Transverse colon (tissue), 4 donors: ENCODE data around the gene CDRT4. TPM values are rescaled to one million over a fixed set of nuclear protein-coding genes. Genes with fewer than 3 reads are reported as not detected.

Experiments used
- DNase-seq: peaks from one replicate; pipeline ENCODE4 v3.0.0-alpha.2; 2019
- H3K27ac ChIP-seq, 4 donors: fragments of 200-600 bp; sonication (generic); 2 replicates each; pipeline ENCODE4 v1.5.1; 2016 to 2018; ENCODE audit warnings: inconsistent platforms in 4 of 4
- H3K27me3 ChIP-seq: fragments of 200-600 bp; sonication (generic); 2 replicates; pipeline ENCODE4 v1.5.1; 2017; ENCODE audit warnings: inconsistent platforms
- H3K36me3 ChIP-seq, 4 donors: fragments of 200-600 bp; sonication (generic); 2 replicates each; pipeline ENCODE4 v1.5.1; 2017 to 2019; ENCODE audit warnings: inconsistent platforms in 4 of 4
- H3K4me1 ChIP-seq, 4 donors: fragments of 200-600 bp; sonication (generic); 2 replicates each; pipeline ENCODE4 v1.5.1; 2017 to 2020; ENCODE audit warnings: inconsistent platforms in 4 of 4
- H3K4me3 ChIP-seq, 4 donors: fragments of 200-600 bp; sonication (generic); 1 replicate in 1 of 4; 2 replicates in 3 of 4; pipeline versions ENCODE4 v1.5.1 to v1.6.1; 2017 to 2019; ENCODE audit warnings: inconsistent platforms in 4 of 4
- H3K9me3 ChIP-seq, 2 donors: fragments of 200-600 bp; sonication (generic); 2 replicates each; pipeline ENCODE4 v1.5.1; 2017 to 2019; ENCODE audit warnings: inconsistent platforms in 2 of 2
- EP300 ChIP-seq: sonication (generic); formaldehyde crosslinking; IDR thresholded peaks from one replicate; pipeline ENCODE4 v1.6.1; 2017; ENCODE audit warnings: antibody characterized with exemption, low read depth
- POLR2A ChIP-seq: fragments of 450-650 bp; IDR thresholded peaks from one replicate; pipeline ENCODE4 v1.6.1; 2016; ENCODE audit warnings: antibody characterized with exemption, mild to moderate bottlenecking, moderate library complexity
- POLR2AphosphoS5 ChIP-seq, 3 donors: sonication (generic); formaldehyde crosslinking; IDR thresholded peaks; one replicate each; pipeline ENCODE4 v1.6.1; 2016; ENCODE audit warnings: antibody characterized with exemption in 3 of 3
- WGBS, 2 donors: methylation state at CpG; one replicate each; pipeline ENCODE4 v1.1.5; 2018; ENCODE audit warnings: low coverage in 1 of 2; 5-methylcytosine and 5-hydroxymethylcytosine counted together
- in situ Hi-C, 4 donors: fragments of 200-750 bp; cut with MboI; loops; one replicate each; pipeline versions ENCODE4 v1.15.0 to v1.15.1; 2017; ENCODE audit warnings: low sequenced_read_pairs in 3 of 4, low pct_ligation_motif_present in 1 of 4, low pct_unique_long_range_greater_than_20kb in 1 of 4
- intact Hi-C: fragments of 100-400 bp; cut with DNase I; formaldehyde crosslinking; loops from one replicate; pipeline ENCODE4 v1.15.1; 2023; ENCODE audit warnings: low total_unique reads
- total RNA-seq, 4 donors: library from RNA; depleted of rRNA; stranded (reverse); fragments of >200 nt; gene quantifications; one replicate each; pipeline ENCODE4 v1.1.0, GENCODE V29; 2016
- TF ChIP-seq, protein P1 (sequence below), 5 experiments: fragments of 200-600 bp in 3 of 5; fragments of 450-650 bp in 2 of 5; sonication (generic) in 3 of 5; IDR thresholded peaks; 1 replicate in 2 of 5; 2 replicates in 3 of 5; pipeline ENCODE4 v1.5.1; 2016 to 2017; ENCODE audit warnings: antibody characterized with exemption in 5 of 5, inconsistent platforms in 3 of 5, mild to moderate bottlenecking in 2 of 5, moderate library complexity in 1 of 5

CDRT4 gene
- total RNA-seq, 4 donors from 2014 or later: 2.2 to 93.5 (median 14.4) TPM

DNA sequence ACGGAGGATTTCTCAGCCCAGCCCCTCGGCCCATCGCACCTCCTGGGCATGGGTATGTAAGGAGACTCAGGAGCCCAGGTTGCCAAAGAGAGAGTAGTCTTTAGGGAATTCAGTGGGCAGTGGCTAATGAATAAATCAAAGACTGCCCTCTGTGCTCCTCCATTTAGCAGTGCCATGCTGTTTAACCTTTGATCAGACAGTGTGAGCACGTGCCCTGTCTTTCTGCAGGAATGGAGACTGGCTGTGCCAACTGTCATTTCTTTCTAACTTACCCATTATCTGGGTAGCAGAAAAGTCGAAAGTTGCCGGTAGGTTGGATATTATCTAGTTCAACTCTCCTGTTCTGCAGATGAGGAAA is 62.4 kb downstream of the CDRT4 start:
- in situ Hi-C loops: loop anchor here in 1 of 4 donors (25.0 kb wide), 1 partner anchor 143 kb away; the partner anchor contains the start of gene PMP22
- intact Hi-C loops: no loop called here
- H3K36me3 ChIP-seq: no peaks in the 10 kb centered on the region
- H3K4me1 ChIP-seq: peaks cover 0 to 18% (median 6%) of the 10 kb centered on the region in 4 donors
- 63 to 65% methylated on average over 2 to 6 of the region's 6 CpGs for WGBS, 2 donors
- TF ChIP-seq POLR2AphosphoS5 (IDR thresholded peaks at IDR 0.05) (no peak), POLR2A (no peak), EP300 (no peak)
- TF ChIP-seq, protein P1, sequence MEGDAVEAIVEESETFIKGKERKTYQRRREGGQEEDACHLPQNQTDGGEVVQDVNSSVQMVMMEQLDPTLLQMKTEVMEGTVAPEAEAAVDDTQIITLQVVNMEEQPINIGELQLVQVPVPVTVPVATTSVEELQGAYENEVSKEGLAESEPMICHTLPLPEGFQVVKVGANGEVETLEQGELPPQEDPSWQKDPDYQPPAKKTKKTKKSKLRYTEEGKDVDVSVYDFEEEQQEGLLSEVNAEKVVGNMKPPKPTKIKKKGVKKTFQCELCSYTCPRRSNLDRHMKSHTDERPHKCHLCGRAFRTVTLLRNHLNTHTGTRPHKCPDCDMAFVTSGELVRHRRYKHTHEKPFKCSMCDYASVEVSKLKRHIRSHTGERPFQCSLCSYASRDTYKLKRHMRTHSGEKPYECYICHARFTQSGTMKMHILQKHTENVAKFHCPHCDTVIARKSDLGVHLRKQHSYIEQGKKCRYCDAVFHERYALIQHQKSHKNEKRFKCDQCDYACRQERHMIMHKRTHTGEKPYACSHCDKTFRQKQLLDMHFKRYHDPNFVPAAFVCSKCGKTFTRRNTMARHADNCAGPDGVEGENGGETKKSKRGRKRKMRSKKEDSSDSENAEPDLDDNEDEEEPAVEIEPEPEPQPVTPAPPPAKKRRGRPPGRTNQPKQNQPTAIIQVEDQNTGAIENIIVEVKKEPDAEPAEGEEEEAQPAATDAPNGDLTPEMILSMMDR (IDR thresholded peaks at IDR 0.05): no peak
- no peaks in the 10 kb centered on the region for H3K9me3 ChIP-seq
- H3K27me3 ChIP-seq: no peaks in the 10 kb centered on the region
- DNase-seq: no peak
- H3K27ac ChIP-seq: peak overlapping the region in 3 of 4 donors; percentile 46 to 51 (median 49)
- H3K4me3 ChIP-seq: no peak overlapping the region

DNA sequence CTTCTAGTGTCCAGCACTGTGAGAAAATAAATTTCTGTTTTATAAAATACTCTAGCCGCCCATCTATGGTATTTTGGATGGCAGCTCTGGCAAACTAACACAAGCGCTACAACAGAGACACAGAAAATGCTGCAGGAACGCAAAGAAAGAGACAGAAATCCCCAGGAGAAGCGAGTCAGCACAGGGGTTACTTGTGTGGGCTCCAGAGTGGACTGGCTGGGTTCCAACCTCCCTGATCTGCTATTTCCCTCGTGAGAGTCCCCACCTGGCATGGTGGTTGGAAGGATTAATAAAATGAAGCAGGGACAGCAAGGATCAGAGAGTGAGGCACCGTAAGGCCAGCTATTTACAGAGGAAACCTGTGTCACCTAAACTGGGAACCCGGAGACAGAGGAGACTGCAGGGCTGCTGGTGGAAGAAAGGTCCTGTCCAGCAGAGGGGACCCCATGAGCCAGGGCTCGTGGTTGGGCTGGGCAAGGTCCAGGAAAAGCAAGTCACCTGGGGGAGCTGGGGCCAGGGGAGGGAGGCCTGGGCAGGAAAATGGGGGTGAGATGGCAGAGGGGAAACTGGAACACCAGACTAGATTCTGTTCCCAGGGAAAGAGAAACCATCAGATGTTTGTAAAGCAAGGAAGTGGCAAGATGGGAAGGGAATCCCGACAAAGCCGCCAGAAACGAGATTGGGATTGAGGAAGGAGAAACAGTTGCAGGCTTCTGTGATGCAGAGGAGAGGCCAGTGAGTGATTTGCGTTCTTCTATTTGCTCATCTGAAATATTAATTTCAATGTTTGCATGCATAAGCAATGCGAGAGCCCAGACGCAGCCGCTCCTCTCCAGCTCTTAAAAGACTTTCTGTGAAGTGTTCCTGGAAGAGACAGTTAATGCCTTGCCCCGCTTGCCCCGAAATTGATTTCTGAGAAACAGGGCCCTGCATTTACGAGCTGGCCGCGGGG is 63.0 kb downstream of the CDRT4 start:
- Histone ChIP-seq H3K27ac (peak overlapping the region; percentile 35 to 51 (median 48)), H3K9me3 (no peaks in the 10 kb centered on the region), H3K4me1 (peaks cover 0 to 16% (median 8%) of the 10 kb centered on the region in 4 donors), H3K27me3 (no peaks in the 10 kb centered on the region), H3K36me3 (no peaks in the 10 kb centered on the region), H3K4me3 (no peak overlapping the region)
- in situ Hi-C loops: loop anchor here in 1 of 4 donors (25.0 kb wide), 1 partner anchor 142 kb away; the partner anchor contains the start of gene PMP22
- DNase-seq: no peak
- intact Hi-C loops: no loop called here
- WGBS, 2 donors: 64 to 66% methylated on average over 10 to 20 of the region's 20 CpGs
- no peak for TF ChIP-seq POLR2AphosphoS5 (IDR thresholded peaks at IDR 0.05)
- no peak for TF ChIP-seq POLR2A
- TF ChIP-seq, protein P1 (IDR thresholded peaks at IDR 0.05): no peak
- TF ChIP-seq EP300: no peak

DNA sequence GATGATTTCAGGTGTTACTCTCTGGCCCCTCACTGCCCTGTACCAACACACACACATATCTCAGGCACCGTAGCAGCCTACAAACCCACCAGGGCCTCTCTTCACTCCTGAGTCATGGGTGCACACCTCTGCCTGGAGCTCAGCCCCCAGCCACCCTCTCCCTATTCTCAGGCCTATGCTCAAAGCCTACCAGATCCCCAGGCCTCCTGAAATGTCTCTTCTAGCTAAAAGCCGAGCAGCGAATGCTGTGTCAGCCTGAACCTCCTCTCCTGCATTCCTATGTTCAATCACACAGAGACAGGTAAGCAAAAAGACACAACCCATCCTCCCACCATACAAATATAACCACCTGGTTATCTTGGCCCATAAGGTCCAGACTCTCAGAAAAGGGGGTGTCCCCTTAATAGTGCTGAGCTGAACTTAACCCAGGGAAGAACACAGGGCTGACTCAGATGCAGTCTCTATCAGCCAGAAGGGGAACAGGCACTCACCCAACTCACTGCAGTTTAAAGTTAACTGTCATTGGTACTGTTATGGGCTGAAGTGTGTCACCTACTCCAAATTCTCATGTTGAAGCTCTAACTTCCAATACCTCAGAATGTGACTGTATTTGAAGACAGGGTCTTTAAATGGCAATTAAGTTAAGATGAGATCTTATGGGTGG is 64.0 kb downstream of the CDRT4 start:
- H3K9me3 ChIP-seq: no peaks in the 10 kb centered on the region
- 89% methylated on average over 3 of the region's 3 CpGs; no CpG with 5 or more reads in 1 of the 2 donors for WGBS, 2 donors
- peak overlapping the region in 2 of 4 donors; percentile 49 to 51 for H3K27ac ChIP-seq
- H3K4me3 ChIP-seq: no peak overlapping the region
- peaks cover 0 to 25% (median 10%) of the 10 kb centered on the region in 4 donors for H3K4me1 ChIP-seq
- no peaks in the 10 kb centered on the region for H3K27me3 ChIP-seq
- in situ Hi-C loops: loop anchor here in 1 of 4 donors (25.0 kb wide), 1 partner anchor 141 kb away; the partner anchor contains the start of gene PMP22
- TF ChIP-seq, protein P1 (IDR thresholded peaks at IDR 0.05): no peak
- TF ChIP-seq EP300: no peak
- no peak for TF ChIP-seq POLR2AphosphoS5 (IDR thresholded peaks at IDR 0.05)
- TF ChIP-seq POLR2A: no peak
- intact Hi-C loops: no loop called here
- DNase-seq: no peak
- H3K36me3 ChIP-seq: no peaks in the 10 kb centered on the region

DNA sequence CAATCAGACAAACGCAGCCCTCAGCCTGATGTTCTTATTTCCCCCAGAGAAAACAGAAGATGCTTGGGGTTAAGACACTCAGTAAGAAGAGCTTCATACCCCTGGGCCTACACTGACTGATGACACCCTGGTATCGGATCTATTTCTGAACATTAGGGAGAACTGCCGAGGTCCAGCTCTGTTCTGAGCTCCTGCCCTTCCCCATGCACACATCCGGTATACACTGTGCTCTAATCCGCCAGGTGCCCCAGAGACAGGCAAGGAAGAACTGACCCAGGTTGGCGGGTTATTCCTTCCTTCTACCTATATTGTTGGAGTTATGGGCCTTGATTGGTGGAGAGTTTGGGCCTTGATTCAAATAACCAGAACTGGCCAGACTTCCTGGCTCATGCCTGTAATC is 68.0 kb downstream of the CDRT4 start:
- peaks cover 0 to 26% (median 11%) of the 10 kb centered on the region in 4 donors for H3K4me1 ChIP-seq
- no peaks in the 10 kb centered on the region for H3K36me3 ChIP-seq
- intact Hi-C loops: no loop called here
- peak overlapping the region; percentile 36 to 56 (median 40) for H3K27ac ChIP-seq
- no peaks in the 10 kb centered on the region for H3K27me3 ChIP-seq
- in situ Hi-C loops: no loop called here
- TF ChIP-seq POLR2AphosphoS5 (IDR thresholded peaks at IDR 0.05) (no peak), EP300 (no peak), POLR2A (no peak)
- TF ChIP-seq, protein P1 (IDR thresholded peaks at IDR 0.05): no peak
- H3K9me3 ChIP-seq: no peaks in the 10 kb centered on the region
- H3K4me3 ChIP-seq: no peak overlapping the region
- 74 to 94% methylated on average over 4 to 6 of the region's 6 CpGs for WGBS, 2 donors
- no peak for DNase-seq
